Naive thymus-derived CD4-positive, alpha-beta T cell (primary cell): ENCODE results near the gene MAGOH. TPM values are rescaled to one million over a fixed set of nuclear protein-coding genes. Genes with fewer than 3 reads are reported as not detected.
"Not testable (repeated sequence)": the region's sequence is repeated elsewhere in the genome, so short reads cannot be mapped to it uniquely, and the experiment has no call there.

Source experiments
- ATAC-seq: fragments of 150-1000 bp; cut with Tn5 transposase; 2 replicates; pipeline ENCODE4 v1.10.0; 2021; ENCODE audit warnings: mild to moderate bottlenecking, moderate library complexity
- CTCF ChIA-PET: fragments of 350-600 bp; sonication (Branson Sonifier 250); formaldehyde crosslinking; loops from one replicate; lab custom pipeline; 2021; ENCODE audit warnings: antibody characterized with exemption; lab: Charles Lee
- POLR2A ChIA-PET: fragments of 350-600 bp; sonication (Branson Sonifier 250); formaldehyde crosslinking; loops from one replicate; lab custom pipeline; 2021; ENCODE audit warnings: antibody characterized with exemption, inconsistent platforms; lab: Charles Lee
- DNase-seq, 9 donors: peaks; one replicate each; pipeline versions ENCODE4 v3.0.0 to v3.0.0-alpha.2; 2020 to 2022; ENCODE audit warnings: mixed read lengths in 1 of 9
- H3K27ac ChIP-seq: one replicate; pipeline ENCODE4 v1.7.0; 2013; ENCODE audit warnings: mild to moderate bottlenecking, low read depth, low read length, moderate library complexity
- H3K27me3 ChIP-seq, 2 donors: one replicate each; pipeline ENCODE4 v1.7.0; 2013; ENCODE audit warnings: low read length in 2 of 2, mild to moderate bottlenecking in 2 of 2, moderate library complexity in 2 of 2; ENCODE audit not compliant: control insufficient read depth in 2 of 2, insufficient read depth in 2 of 2
- H3K36me3 ChIP-seq, 3 experiments: 1 replicate in 2 of 3; 2 replicates in 1 of 3; pipeline ENCODE4 v1.7.0; 2013; ENCODE audit warnings: low read length in 3 of 3, mild to moderate bottlenecking in 3 of 3, moderate library complexity in 1 of 3; ENCODE audit not compliant: insufficient read depth in 3 of 3, control insufficient read depth in 2 of 3
- H3K4me1 ChIP-seq, 2 donors: one replicate each; pipeline ENCODE4 v1.7.0; 2013; ENCODE audit warnings: low read length in 2 of 2, mild to moderate bottlenecking in 2 of 2, moderate library complexity in 1 of 2; ENCODE audit not compliant: control insufficient read depth in 2 of 2, insufficient read depth in 2 of 2
- H3K4me3 ChIP-seq: 2 replicates; pipeline ENCODE4 v1.7.0; 2013; ENCODE audit warnings: mild to moderate bottlenecking, low read length
- H3K9me3 ChIP-seq, 3 experiments: 1 replicate in 2 of 3; 2 replicates in 1 of 3; pipeline ENCODE4 v1.7.0; 2013; ENCODE audit warnings: low read length in 3 of 3; ENCODE audit not compliant: control insufficient read depth in 2 of 3
- H3K27ac Mint-ChIP-seq, 9 donors: one replicate each; pipeline ENCODE4 v1.8.0; 2020 to 2022; ENCODE audit warnings: mixed read lengths in 9 of 9, mild to moderate bottlenecking in 8 of 9, moderate library complexity in 5 of 9, inconsistent platforms in 2 of 9
- H3K27me3 Mint-ChIP-seq, 5 donors: one replicate each; pipeline ENCODE4 v1.8.0; 2021 to 2022; ENCODE audit warnings: mixed read lengths in 5 of 5, mild to moderate bottlenecking in 1 of 5
- H3K36me3 Mint-ChIP-seq, 5 donors: one replicate each; pipeline ENCODE4 v1.8.0; 2020 to 2022; ENCODE audit warnings: mixed read lengths in 5 of 5, mild to moderate bottlenecking in 3 of 5, inconsistent platforms in 1 of 5
- H3K4me1 Mint-ChIP-seq, 7 donors: one replicate each; pipeline ENCODE4 v1.8.0; 2020 to 2022; ENCODE audit warnings: mixed read lengths in 7 of 7, mild to moderate bottlenecking in 3 of 7, inconsistent platforms in 1 of 7
- H3K4me3 Mint-ChIP-seq, 10 donors: one replicate each; pipeline ENCODE4 v1.8.0; 2020 to 2022; ENCODE audit warnings: mild to moderate bottlenecking in 10 of 10, mixed read lengths in 10 of 10, moderate library complexity in 6 of 10, inconsistent platforms in 2 of 10
- H3K9me3 Mint-ChIP-seq, 11 donors: one replicate each; pipeline ENCODE4 v1.8.0; 2020 to 2022; ENCODE audit warnings: mixed read lengths in 11 of 11, mild to moderate bottlenecking in 4 of 11, inconsistent platforms in 1 of 11, moderate library complexity in 1 of 11
- intact Hi-C, 2 donors: fragments of 100-400 bp; cut with micrococcal nuclease; formaldehyde crosslinking; loops; one replicate each; pipeline ENCODE4 v1.15.1; 2023
- polyA plus RNA-seq, 2 donors: library from polyadenylated mRNA; unstranded; fragments of 300-500 nt; fragmentation: Illumina TruSeq; gene quantifications; one replicate each; pipeline ENCODE4 v1.2.3, GENCODE V29; 2021
- total RNA-seq, 6 experiments: library from RNA in 5 of 6; stranded (reverse) in 5 of 6; gene quantifications; 1 replicate in 5 of 6; 2 replicates in 1 of 6; pipeline ENCODE4 v1.2.3 and lab custom pipeline; 2021 to 2026

MAGOH gene
- total and polyA plus RNA-seq, 7 experiments from 2014 or later: 37.7 to 108 (median 54.5) TPM

DNA sequence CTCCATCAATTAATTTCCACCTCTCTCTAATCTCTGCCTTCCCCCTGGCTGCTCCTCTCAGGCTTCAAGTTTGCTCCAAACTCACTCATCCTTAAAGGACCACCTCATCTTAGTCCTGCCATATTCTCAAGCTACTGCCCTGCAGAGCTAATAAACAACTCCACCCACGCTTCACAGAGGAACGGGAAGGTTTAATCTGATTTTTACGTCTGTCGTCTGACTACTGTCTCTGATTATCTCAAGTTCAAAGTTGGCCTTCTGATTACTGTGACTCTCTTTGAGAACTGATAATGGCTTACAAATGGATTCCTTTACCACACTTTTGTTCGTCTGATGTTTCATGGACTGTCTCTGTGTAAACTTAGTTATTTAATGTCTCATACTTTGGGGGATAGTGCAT is 49.3 kb downstream of the MAGOH start:
- Mint-ChIP-seq H3K4me1 (no peaks in the 10 kb centered on the region), H3K27ac (no peak overlapping the region), H3K4me3 (no peak overlapping the region), H3K9me3 (peaks cover 0 to 4% (median 0%) of the 10 kb centered on the region in 11 donors), H3K27me3 (peaks cover 0 to 15% (median 6%) of the 10 kb centered on the region in 5 donors), H3K36me3 (no peaks in the 10 kb centered on the region)
- Histone ChIP-seq H3K9me3 (no peaks in the 10 kb centered on the region), H3K36me3 (no peaks in the 10 kb centered on the region), H3K27me3 (no peaks in the 10 kb centered on the region), H3K4me1 (no peaks in the 10 kb centered on the region), H3K27ac (no peak overlapping the region), H3K4me3 (no peak overlapping the region)
- intact Hi-C loops: no loop called here
- no peak for ATAC-seq
- ChIA-PET POLR2A (interaction anchor here (0.6 kb wide), 1 partner anchor 574 kb away, joined by 4 read pairs; no protein-coding TSS in a partner anchor), CTCF (no interaction called here)
- no peak for DNase-seq

DNA sequence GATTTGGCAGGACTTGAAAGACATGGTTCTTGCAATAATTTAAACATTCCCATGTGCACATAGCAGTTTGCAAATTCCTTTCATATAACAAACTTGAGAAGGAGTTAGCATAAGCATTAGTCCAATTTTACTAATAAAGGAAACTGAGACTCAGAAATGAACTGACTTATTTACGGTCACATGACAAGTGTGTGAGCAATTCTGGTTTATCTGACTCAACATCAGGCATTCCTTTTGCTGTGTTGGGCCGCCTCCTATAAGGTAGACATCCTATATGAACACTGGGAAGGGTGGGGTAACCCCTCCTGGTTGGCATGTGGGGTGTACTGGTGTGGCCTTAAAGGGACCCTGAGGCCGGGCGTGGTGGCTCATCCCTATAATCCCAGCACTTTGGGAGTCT is 50.2 kb downstream of the MAGOH start:
- Mint-ChIP-seq H3K4me3 (no peak overlapping the region), H3K27me3 (peaks cover 0 to 15% (median 6%) of the 10 kb centered on the region in 5 donors), H3K4me1 (no peaks in the 10 kb centered on the region), H3K9me3 (peaks cover 0 to 4% (median 0%) of the 10 kb centered on the region in 11 donors), H3K36me3 (no peaks in the 10 kb centered on the region), H3K27ac (no peak overlapping the region)
- Histone ChIP-seq H3K27me3 (no peaks in the 10 kb centered on the region), H3K9me3 (no peaks in the 10 kb centered on the region), H3K36me3 (no peaks in the 10 kb centered on the region), H3K27ac (no peak overlapping the region), H3K4me3 (no peak overlapping the region), H3K4me1 (no peaks in the 10 kb centered on the region)
- ChIA-PET CTCF (no interaction called here), POLR2A (no interaction called here)
- intact Hi-C loops: no loop called here
- ATAC-seq: no peak
- no peak for DNase-seq

DNA sequence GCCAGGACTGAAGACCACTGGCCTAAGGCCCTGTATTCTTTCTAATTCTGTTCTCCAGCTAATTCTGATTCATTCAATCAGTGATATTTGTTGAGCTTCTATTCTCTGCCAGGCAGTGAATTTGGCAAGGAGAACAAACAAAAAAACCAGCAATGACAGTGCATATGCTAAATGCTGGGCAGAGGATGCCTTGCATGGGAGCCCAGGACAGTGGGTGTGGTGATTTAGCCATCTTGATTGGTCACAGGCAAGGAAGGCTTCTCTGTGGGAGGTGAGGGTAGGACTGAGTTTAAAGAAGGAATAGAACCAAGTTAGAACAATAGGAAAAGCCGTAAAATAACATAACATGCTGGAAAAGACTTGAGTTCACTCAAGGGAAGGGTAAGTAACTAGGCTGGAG is 50.9 kb downstream of the MAGOH start:
- POLR2A ChIA-PET: interaction anchor here (1.7 kb wide), 1 partner anchor 8 kb away, joined by 6 read pairs; no protein-coding TSS in a partner anchor
- intact Hi-C loops: no loop called here

DNA sequence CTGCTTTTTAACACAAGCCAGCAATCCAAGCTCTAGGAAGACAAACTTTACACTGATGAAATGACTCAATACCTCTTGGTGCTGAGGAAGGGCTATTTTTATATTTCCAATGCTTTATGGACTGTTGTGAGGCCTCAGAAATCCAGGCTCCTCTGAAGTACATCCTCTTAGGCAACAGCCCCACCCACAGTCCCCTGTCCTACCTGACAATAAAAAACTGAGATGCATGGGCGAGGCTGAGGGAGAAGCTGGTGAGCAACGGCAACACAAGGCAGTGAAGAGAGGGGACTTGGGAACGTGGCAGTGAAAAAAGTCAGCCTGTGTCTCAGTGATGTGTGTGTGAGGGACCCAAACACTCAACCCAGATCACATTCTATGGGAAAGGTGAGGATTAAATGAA is 51.8 kb downstream of the MAGOH start:
- no peak for ATAC-seq
- ChIA-PET POLR2A (interaction anchor here (1.7 kb wide), 1 partner anchor 9 kb away, joined by 6 read pairs; no protein-coding TSS in a partner anchor), CTCF (no interaction called here)
- Histone ChIP-seq H3K9me3 (no peaks in the 10 kb centered on the region), H3K27me3 (no peaks in the 10 kb centered on the region), H3K27ac (no peak overlapping the region), H3K4me1 (no peaks in the 10 kb centered on the region), H3K4me3 (no peak overlapping the region), H3K36me3 (no peaks in the 10 kb centered on the region)
- no peak for DNase-seq
- no peaks in the 10 kb centered on the region for H3K36me3 Mint-ChIP-seq
- intact Hi-C loops: no loop called here
- no peaks in the 10 kb centered on the region for H3K4me1 Mint-ChIP-seq
- H3K27me3 Mint-ChIP-seq: peaks cover 0 to 15% (median 6%) of the 10 kb centered on the region in 5 donors
- H3K9me3 Mint-ChIP-seq: no peaks in the 10 kb centered on the region
- no peak overlapping the region for H3K4me3 Mint-ChIP-seq
- no peak overlapping the region for H3K27ac Mint-ChIP-seq

More for the DNA sequence above, 50.9 kb downstream of the MAGOH start:
- H3K9me3 Mint-ChIP-seq: no peaks in the 10 kb centered on the region
- H3K27ac Mint-ChIP-seq: no peak overlapping the region
- CTCF ChIA-PET: interaction anchor here (0.8 kb wide), 1 partner anchor 311 kb away, joined by 3 read pairs; no protein-coding TSS in a partner anchor
- H3K4me1 Mint-ChIP-seq: no peaks in the 10 kb centered on the region
- no peaks in the 10 kb centered on the region for H3K36me3 ChIP-seq
- H3K27me3 ChIP-seq: no peaks in the 10 kb centered on the region
- no peaks in the 10 kb centered on the region for H3K36me3 Mint-ChIP-seq
- H3K4me3 ChIP-seq: no peak overlapping the region
- no peak overlapping the region for H3K4me3 Mint-ChIP-seq
- no peak overlapping the region for H3K27ac ChIP-seq
- DNase-seq (no peak), ATAC-seq (no peak)
- no peaks in the 10 kb centered on the region for H3K4me1 ChIP-seq
- no peaks in the 10 kb centered on the region for H3K9me3 ChIP-seq
- H3K27me3 Mint-ChIP-seq: peaks cover 0 to 15% (median 6%) of the 10 kb centered on the region in 5 donors

DNA sequence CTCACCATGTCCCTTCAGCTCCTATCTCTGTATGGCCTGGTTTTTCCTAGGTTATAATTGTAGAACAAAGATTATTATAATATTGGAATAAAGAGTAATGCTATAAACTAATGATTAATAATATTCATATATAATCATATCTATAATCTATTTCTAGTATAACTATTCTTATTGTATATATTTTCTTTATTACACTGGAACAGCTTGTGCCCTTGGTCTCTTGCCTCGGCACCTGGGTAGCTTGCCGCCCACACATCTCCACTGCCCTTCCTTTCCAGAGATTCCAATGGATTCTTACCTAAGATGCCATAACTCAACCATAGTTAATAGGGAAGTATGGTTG is 52.4 kb downstream of the MAGOH start:
- H3K4me3 ChIP-seq, H3K27ac Mint-ChIP-seq, H3K27me3 ChIP-seq, intact Hi-C loops, ATAC-seq, H3K36me3 Mint-ChIP-seq, H3K27ac ChIP-seq, DNase-seq, H3K4me1 Mint-ChIP-seq, H3K36me3 ChIP-seq, CTCF ChIA-PET, H3K9me3 Mint-ChIP-seq, H3K9me3 ChIP-seq, H3K4me3 Mint-ChIP-seq, H3K4me1 ChIP-seq: not testable (repeated sequence)
- H3K27me3 Mint-ChIP-seq: peaks cover 0 to 19% (median 6%) of the 10 kb centered on the region in 5 donors
- POLR2A ChIA-PET: interaction anchor here (1.7 kb wide), 1 partner anchor 10 kb away, joined by 6 read pairs; no protein-coding TSS in a partner anchor

DNA sequence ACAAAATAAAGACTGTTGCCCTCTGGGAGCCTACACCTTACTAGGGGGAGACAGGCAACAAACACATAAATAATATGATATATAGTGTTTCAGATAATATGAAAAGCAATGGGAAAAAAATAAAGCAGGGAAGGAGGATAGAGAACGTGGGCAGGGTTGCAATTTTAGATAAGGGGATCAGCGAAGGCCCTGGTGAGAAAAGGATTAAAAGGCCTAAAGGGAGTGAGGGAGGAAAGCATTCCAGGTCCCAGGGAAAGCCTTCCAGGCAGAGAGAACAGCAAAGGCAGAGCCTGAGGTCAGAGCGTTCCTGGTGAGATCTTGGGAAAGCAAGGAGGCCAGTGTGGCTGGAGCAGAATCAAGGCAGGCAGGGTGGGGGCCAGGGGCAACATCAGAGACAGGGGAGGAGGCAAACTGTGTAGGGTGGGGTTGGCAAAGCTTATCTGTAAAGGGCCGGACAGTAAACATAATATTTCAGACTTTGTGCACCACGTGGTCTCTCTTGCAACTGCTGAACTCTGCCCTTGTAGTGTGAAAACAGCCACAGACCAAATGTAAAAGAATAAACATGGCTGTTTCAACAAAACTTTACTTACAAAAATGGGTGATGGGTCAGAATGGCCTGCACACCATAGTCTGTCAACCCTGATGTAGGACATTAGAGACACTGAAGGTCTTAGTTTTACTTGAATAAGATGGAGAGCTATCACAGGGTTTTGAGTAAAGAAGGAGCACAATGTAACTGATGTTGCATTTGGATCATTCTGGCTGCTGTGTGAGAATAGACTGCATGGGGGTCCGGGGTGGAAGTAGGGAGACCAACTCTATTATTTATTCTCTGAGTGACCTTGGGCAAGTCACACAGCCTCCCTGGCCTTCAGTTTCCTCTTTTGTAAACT is 55.0 kb downstream of the MAGOH start:
- H3K27me3 Mint-ChIP-seq: peaks cover 0 to 27% (median 12%) of the 10 kb centered on the region in 5 donors
- H3K27ac Mint-ChIP-seq: no peak overlapping the region
- ChIA-PET CTCF (interaction anchor here (0.5 to 1.3 kb wide), 4 partner anchors 13 to 304 kb away, joined by 3 to 4 read pairs (median 4); partner anchors contain the start of gene CPT2), POLR2A (interaction anchor here (1.0 kb wide), 1 partner anchor 15 kb away, joined by 3 read pairs; no protein-coding TSS in a partner anchor)
- H3K9me3 Mint-ChIP-seq: no peaks in the 10 kb centered on the region
- no peaks in the 10 kb centered on the region for H3K4me1 Mint-ChIP-seq
- intact Hi-C loops: loop anchor here (2.0 to 5.0 kb wide), 3 partner anchors 256 to 1287 kb away; partner anchors contain the start of genes ECHDC2 (in 1 of the 2) and SCP2 (in 1 of the 2)
- no peaks in the 10 kb centered on the region for H3K36me3 ChIP-seq
- ATAC-seq (no peak), DNase-seq (no peak)
- H3K4me3 ChIP-seq: no peak overlapping the region
- H3K27me3 ChIP-seq: no peaks in the 10 kb centered on the region
- H3K27ac ChIP-seq: no peak overlapping the region
- H3K4me1 ChIP-seq: no peaks in the 10 kb centered on the region
- H3K9me3 ChIP-seq: no peaks in the 10 kb centered on the region
- no peaks in the 10 kb centered on the region for H3K36me3 Mint-ChIP-seq
- H3K4me3 Mint-ChIP-seq: no peak overlapping the region
